NCI-H2171 treated with DMSO at 0.1 percent for 48 hours (cell line): ENCODE results near the gene FOXP1.

Source experiments
- DNase-seq: peaks from one replicate; lab custom pipeline; 2025; lab: John Stamatoyannopoulos, UW

FOXP1 gene

DNA sequence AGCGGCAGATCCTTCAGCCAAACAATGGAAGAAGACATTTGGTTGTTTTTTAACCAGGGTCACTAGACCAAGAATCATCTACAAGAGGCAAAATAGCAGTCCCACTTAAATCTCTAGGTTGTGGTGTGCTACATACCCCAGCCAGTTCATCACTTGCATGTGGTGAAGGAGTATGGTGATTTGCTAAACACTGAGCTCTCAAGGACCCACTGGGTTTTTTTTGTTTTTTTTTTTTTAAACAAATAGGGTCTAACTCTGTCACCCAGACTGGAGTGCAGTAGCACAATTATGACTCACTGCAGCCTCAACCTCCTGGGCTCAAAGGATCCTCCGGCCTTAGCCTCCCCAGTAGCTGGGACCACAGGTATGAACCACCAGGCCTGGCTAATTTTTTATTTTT lies 508.0 kb downstream of the FOXP1 start:
- no peak for DNase-seq

DNA sequence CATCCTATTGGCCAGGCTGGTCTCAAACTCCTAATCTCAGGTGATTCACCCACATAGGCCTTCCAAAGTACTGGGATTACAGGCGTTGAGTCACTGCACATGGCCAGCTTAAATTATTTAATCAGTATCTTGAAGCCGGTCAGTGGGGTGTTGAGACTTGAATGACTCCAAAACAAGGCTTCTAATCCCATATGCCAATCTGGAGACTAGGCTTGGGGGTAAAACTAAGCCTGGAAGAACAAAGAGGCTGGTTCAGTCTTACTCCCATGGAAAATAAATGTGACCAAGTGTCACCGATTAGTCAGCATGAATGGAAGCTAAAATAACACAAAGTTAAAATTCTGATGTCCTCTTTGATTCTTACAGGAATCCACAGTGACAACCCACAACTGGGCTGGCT lies 509.1 kb downstream of the FOXP1 start:
- DNase-seq, result no peak

DNA sequence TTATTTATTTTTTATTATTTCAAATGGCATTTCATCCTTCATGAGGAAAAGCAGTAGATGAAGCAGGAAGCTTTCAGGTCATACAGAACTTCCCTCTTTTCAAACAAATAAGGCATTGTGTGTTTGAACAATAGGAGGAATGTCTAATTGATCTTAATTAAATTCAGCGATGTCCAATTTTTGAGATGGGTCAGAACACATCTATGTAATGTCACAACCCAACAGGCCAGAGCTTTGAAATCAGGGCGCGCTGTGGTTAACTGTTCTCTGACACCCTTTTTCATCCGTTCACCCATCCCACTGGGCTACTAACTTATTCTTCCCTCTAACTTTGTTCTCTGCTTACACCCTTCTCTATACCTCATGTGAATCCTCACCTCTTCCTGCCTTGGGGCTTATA lies 510.5 kb downstream of the FOXP1 start:
- no peak for DNase-seq

DNA sequence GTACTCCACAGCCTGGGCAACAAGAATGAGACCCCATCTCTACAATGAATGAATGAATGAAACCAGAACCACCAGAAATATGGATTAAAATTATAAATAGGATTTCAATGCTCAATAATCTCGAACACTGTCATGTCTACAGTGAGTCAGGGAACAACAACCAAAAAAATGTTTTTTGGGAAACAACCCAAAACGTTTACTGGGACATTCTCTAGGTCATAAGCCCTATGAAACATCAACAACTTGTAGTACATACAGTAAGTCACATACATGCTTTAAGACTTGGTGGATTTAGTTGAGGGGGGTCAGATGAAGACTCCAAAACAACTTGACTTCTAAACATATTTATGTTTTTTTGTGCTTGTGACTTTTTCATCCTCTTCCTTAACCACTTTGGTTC lies 511.2 kb downstream of the FOXP1 start:
- DNase-seq, result no peak

DNA sequence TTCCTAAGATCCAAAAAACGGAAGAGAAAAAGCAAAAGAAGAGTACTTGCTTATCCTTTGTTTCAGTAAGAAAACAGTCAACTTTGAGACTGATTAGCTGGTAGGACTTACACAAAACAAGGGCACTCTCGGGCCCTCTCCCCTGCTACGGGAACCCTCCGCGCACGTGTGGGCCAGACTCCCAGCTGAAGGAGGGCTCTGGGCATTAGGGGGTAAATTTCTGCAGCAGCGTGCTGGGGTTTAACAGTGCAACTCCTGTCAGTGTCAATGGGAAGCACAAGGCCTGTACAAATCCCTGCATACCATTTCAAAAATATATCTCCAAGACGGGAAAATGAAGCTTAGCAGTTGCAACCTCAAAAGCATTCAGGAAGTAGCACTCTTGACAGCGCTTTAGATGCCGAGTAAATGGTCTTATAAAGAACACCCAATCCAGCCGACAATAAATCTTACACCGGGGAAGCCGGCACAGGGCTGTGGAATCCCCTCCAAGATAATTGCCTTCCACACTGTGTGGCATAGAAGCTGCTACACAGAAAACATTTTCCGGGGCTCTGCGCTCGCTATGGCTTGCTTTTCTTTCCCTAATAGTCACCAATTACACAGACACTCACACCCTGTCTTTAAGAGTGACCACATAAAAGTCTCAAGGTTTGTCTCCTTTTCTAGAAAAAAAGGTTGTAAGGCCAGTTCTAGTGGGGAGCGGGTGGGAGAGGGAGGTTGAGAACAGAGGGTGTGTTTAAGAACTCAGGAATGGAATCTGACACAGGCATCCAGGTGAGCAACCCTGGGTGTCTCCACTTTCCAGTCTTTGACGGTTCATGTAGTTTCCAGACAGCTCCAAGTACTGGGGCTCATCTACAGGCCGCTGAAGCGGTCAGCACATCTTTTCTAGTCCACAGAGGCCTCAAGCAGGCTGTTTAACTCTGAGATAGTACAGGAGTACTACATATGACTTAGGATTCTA lies 512.7 kb downstream of the FOXP1 start:
- DNase-seq, result no peak

DNA sequence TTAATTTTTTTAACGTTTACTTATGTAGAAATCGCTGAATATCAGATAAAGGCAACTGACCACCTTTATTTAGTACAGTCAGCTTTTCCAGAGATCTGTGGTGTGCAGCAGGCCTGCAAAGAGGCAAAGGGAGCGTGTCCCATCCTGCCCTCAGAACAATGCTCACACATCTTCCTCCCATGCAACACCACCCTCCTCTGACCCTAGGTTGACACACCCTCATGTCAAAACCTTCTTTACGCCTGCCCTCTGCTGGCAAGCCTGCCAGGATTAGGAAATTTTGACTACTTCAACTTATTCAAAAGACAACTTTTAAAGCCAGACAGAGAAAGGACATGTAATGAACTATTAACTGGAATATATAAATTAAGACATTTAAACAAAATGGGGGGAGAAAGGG lies 513.7 kb downstream of the FOXP1 start:
- peak; percentile 51 for DNase-seq

DNA sequence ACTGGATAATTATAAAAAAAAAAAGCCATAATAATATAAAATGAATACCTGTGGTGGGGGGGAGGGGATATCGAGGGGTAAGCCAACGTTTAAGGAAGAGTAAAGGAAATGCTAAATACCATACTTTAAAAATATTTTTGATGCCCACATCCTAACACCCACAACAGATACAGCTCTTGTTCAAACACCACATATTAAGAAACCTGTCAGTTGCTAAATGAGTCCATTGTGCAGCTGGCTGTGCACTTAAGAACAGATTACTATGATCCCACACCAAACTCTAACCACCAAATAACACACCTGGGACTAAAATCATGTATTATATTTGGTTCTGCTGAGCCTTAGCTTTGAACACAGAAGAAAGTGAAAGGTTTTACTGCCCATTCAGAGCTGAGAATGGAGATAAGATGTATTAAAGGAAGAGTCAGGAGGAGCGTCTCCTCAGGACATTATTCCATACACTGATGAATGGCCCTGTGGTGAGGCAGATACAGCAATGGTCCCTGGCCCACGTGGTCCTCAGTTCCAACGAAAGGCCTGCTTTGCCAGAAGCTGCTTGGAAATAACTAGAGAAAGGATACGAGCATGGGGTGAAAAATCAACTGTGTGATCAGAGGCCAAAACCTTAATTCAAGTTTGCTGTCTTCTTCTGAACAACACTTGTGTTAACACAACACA lies 515.4 kb downstream of the FOXP1 start:
- DNase-seq, result no peak

DNA sequence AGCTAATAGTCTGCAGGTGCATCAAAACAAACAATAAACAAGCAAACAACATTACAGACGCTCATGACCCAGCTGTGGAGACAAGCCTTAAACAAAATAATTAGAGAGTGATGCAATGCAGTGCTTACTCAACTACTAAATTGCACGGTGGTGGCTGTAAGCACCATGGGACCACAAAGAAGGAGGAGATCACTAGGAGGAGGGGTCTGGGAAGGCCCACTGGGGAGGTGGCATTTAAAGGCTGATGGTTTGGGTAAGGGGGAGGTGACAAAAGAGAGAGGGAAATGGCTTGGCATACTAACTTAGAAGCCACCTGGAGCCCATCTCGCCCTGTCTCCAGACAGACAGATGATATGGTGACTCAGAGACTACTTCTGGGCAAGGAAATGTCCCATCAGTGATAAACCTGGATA lies 516.7 kb downstream of the FOXP1 start:
- DNase-seq, result no peak

DNA sequence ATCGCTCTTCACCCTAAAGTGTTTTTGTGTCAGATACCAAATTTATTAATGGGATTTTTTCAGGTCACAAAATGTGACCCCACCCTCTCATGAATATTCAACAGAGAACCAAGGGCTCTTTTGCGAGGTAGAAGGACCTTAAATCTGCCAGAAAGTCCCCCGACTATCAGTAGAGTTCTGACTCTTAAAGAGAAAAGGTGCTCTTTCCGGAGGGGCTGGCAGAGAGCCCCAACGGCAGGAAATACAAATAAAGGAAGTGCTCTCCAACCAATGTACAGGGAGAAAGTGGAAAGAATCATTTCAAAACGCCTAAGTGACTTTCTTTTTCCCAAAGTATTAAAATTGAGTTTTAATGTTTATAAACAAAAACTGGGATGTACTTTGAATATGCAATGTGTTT lies 517.2 kb downstream of the FOXP1 start:
- no peak for DNase-seq

DNA sequence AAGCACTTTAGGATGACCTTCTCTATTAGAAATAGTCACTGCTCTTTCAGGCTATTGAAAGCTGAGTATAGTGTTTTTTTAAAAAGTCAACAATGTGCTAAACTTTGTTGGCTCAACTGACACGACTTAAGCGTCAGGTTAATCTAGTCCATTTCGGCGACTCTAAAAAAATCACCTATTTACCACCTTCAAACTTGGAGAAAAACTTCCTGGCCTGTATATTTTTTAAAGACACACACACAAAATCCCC lies 517.8 kb downstream of the FOXP1 start:
- DNase-seq, result no peak

DNA sequence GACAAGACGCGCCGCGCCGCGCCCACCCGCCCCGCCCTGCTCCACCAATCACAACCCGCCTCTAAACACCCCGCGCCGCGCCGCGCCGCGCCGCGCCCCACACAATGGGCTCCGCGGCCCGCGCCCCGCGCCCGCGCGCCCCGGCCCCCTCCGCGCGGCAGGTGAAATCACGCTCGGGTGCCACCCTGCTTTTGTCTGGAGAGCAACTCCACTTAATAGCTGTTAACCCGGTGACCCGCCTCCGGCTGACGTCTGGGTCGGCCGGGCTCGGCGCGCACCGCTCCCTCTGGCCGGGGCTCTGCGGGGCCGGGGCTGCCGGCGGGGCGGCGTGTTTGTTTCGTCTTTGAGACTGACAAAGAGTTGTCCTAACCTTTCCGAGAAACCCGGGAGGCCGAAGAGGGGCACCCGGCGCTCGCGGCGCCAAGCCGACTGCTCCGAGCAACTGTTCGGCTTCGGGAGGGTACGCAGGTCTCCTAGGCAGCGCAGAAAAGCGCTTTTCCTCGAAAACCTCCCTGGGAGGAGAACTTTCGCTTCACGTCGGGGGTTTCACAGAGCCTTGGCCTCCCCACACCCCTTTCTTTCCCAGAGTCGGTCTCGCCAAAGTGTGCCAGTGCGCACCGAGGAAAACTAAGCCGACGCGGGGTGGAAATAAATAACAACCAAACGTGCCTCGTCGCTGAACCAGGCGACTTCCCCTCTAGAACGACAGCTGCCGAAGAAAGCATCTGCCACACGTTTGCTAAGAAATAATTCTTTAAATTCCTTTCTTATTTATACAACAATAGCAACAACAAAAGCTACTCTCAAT lies 518.4 kb downstream of the FOXP1 start:
- peak; percentile 55 for DNase-seq

DNA sequence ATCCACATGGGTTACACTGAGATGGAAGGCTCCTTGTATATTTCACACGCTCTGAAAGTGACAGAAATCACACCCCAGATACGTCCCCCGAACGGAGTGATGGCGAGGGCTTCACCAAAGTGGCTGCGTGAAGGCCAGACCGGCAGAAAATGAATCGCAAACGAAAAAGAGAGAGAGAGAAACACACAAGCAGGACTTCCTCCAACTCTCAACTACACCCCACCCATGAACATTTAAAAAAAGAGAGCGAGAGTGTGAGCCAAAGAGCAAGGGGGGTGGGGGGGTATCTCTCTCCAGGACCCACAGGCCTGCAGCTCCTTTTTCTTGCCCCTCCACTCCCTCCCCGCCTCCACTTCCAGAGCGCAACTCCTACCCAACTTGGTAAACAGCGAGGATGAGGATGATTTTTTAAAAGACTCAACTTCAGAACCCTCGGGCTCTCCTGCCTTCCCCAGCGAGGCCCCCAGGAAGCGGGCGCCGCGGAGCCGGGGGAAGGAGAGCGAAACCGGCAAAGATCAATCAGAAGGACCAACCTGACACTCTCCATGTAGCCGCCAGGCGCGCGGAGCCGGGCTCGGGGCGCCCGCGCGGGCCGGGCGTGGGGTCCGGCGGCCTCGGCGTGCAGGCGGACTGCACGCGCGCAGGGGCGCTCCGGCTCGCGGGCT lies 519.1 kb downstream of the FOXP1 start:
- DNase-seq, result peak; percentile 46

DNA sequence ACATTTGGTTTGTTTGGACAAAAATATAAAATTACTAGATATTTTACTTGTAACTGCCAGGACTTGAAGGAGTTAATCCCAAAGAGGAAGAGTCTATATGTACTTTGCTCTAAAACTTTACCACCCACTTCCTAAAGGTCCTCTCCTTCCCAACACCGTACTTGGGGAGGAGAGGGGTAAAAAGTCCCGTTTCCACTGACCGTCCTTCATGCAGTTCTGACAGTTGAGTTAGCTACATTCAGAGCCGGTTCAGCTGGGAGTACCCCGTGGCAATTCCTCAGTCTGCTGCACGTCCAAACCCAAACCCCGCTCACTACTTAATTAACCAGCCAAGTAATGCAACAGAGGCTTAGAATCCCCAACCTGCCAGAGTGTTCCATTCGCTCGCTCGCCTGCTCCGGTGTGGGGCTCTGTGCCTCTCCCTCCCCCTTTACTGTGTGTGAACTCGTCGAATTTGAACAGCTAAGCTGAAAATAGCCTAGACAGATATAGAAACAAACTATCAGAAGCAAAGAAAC lies 519.7 kb downstream of the FOXP1 start:
- no peak for DNase-seq

DNA sequence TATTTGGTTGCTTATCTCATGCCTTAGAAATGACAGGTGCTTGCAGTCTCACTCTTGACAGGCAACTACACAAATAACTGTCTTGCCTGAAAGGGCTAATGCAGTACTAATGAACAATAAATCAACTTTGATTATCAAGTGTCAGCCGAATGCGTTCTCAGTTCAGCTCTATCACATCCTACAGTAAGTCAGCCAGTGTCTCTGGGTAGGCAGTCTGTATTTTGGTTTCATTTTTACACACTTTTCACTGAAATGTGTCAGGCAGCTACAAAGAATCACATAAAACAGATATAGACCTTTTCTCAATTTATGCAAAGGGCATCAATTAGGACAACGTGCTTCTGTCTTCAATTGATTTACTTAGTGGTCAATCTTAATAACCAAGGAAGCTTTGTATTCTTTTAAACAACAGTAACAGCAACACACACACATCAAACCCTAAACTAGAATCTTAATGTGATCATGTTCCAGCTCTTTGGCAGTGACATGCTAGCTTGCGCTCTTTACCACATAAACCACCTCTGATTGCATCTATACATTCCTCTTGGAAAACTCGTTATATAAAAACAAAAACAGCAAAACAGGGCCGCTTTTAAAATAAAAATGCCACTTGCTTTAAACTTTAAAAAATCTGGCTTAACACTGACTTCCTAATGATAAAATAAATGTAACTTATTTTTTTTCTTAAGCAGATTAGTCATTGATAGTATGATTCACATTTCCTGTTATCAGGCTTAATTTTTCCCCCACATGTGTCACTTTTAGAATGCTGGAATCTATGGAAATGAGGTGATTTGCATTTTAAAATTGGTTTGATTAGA lies 520.4 kb downstream of the FOXP1 start:
- peak; percentile 30 for DNase-seq

DNA sequence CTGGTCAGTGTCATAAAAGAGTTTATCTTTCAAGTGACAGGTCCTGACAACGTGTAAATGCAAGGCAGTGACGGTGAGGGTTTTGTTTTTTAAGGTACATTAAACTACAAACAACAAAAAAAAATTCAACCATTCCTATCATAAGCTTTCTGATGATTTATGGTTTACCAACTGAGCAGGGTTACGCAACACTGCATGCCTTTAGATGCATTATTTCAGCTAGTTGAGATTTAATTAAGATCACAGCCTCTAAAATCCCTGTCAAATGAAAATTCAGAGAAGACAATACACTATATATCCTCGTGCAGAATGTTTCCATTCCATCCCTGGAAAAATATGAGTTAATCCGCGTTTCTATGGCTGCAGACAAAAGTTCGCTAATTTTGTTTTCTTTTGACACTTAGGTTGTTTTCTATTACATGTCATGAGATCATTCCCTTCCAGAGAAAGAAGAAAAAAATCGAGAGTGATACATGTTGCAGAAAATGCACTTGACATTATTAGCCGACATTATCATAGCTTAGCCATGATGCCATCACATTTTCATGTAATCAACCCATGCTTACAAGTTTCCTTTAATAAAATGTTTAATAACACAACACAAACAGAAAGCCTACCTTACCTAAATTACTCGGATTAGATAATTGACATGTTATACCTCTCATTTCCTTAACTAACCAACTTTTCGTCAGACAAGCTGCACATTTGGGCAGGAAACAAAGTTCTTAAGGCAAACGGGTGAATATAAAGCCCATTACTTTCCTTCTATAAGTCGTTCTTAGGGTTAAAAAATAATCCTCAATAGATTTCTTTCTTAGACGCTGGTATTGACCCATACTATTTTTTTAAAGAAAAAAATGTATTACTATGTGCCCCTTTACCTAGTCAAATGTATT lies 521.2 kb downstream of the FOXP1 start:
- DNase-seq, result no peak

DNA sequence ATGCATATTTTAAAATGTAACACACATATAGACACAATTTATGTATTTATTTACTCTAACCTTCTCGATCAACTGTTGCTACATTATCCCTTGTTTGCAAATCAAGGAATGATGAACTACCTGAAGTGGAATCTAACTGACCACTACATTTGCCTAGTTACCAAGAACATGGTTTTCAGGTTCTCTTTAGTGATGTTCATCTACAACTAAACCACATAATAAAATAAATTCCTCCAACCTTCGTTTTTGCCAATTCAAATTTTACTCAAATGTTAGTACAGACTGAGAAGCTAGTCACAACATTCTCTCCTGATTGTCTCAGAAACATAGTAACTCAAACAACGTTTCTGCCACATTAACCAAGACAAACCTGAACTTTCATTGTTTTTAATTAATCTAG lies 521.9 kb downstream of the FOXP1 start:
- DNase-seq, result no peak

DNA sequence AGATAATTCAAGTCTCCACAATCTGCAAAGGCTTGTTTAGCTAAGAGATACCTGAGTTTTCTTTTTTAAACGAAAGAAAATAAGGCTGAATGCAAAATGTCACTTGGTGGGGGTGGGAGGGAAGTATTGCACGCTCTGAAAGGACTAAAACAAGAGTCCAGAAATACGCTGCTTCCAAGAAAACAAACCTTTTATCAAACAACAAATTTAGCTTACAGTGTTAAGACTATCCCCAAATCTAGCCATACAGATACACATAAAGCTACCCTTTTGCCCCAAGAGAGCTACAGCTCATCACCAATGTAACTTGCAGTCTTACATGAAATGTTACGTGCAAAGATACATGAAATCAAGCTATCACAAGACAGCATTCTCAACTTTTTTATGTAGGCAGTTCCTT lies 522.5 kb downstream of the FOXP1 start:
- no peak for DNase-seq

DNA sequence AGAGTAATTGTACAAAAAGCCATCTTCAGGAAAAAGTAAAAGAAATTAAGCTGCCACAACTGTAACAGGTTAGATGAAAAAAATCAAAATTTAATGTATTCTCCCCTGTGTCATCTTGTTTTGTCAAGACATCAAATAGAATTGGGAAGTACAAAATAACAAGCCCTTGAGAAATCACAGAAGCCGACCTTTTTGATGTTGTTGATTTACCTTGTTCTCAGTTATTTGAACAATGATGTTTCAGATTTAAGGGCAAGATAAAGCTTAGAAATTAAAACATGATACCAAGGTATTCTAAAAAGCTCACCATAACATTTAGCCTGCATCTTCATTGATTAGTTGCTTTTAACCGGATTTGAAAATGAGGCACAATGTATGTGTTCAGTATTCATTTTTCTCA lies 523.0 kb downstream of the FOXP1 start:
- no peak for DNase-seq

DNA sequence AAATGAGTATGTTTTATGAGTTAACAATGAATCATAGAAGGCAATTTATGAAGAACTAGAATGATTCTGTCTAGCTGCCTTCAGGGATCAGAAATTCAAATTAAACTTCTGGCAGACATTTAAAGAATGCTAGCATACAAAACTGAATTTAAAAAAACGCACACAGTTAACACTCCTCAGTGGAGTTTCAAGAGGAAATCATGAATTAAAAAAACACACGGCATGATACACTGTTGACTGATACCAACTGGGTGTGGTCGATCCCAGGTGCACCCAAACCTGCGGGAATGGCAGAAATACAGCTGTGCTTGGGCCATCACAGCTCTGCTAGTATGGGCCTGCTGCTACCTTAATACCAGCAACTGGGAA lies 526.0 kb downstream of the FOXP1 start:
- peak; percentile 38 for DNase-seq

DNA sequence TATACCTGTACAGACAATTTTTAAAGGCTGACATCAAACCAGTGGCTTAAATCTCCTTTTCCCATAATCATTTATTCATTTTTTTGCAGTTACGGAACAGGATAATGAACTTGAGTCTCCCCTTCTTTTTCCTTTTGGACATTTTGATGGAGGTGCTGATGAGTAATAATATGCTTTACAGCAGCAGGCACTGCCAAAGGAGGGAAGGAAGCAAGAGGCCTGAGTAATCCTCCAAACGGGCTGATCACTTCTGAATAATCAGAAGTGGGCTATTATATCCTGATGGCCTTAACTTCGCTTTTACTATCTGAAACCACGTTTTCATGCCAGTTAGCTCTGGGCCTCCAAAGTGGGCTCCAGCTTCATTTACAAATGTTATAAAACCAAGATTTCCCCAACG lies 527.2 kb downstream of the FOXP1 start:
- no peak for DNase-seq
